HG02623 (cell line): Measurements from ENCODE around the gene OXA1L.
"Not testable (repeated sequence)": the region's sequence is repeated elsewhere in the genome, so short reads cannot be mapped to it uniquely, and the experiment has no call there.

Source experiments
- ATAC-seq: cut with Tn5 transposase; IDR thresholded peaks from one replicate; pipeline ENCODE4 v1.9.1; 2021; ENCODE audit warnings: moderate library complexity; ENCODE audit not compliant: unreplicated experiment

Gene OXA1L

GRCh38 chr14:22797017-22797917 lies 30.8 kb downstream of the OXA1L start:
- ATAC-seq: no peak

- no peak for ATAC-seq
Measured at GRCh38 chr14:22798528-22798927, 32.0 kb downstream of the OXA1L start.

- ATAC-seq: no peak
Measured at GRCh38 chr14:22800346-22800745, 33.9 kb downstream of the OXA1L start.

- no peak for ATAC-seq
Measured at GRCh38 chr14:22801716-22802115, 35.2 kb downstream of the OXA1L start.

GRCh38 chr14:22802860-22803686 lies 36.6 kb downstream of the OXA1L start:
- no peak for ATAC-seq

GRCh38 chr14:22803687-22803974 lies 37.1 kb downstream of the OXA1L start:
- no peak for ATAC-seq

GRCh38 chr14:22805235-22805634 lies 38.7 kb downstream of the OXA1L start:
- ATAC-seq: not testable (repeated sequence)

- no peak for ATAC-seq
Measured at GRCh38 chr14:22807432-22808087, 41.1 kb downstream of the OXA1L start.

GRCh38 chr14:22808388-22809209 lies 42.1 kb downstream of the OXA1L start:
- no peak for ATAC-seq

GRCh38 chr14:22811722-22812121 lies 45.2 kb downstream of the OXA1L start:
- ATAC-seq: no peak

- no peak for ATAC-seq
Measured at GRCh38 chr14:22812744-22813143, 46.3 kb downstream of the OXA1L start.

- ATAC-seq: no peak
Measured at GRCh38 chr14:22813145-22813544, 46.7 kb downstream of the OXA1L start.

GRCh38 chr14:22814373-22814772 lies 47.9 kb downstream of the OXA1L start:
- no peak for ATAC-seq

- no peak for ATAC-seq
Measured at GRCh38 chr14:22814941-22815713, 48.6 kb downstream of the OXA1L start, which contains the start of gene SLC7A7. SLC7A7 (minus strand) TSS chr14:22815435; CDS start chr14:22813398, 2,037 bp downstream.

- ATAC-seq: peak; percentile 38
Measured at GRCh38 chr14:22819151-22819988, 52.9 kb downstream of the OXA1L start.

- ATAC-seq: no peak
Measured at GRCh38 chr14:22820731-22821130, 54.2 kb downstream of the OXA1L start.

GRCh38 chr14:22821193-22822015 lies 54.9 kb downstream of the OXA1L start:
- ATAC-seq: no peak

- no peak for ATAC-seq
Measured at GRCh38 chr14:22822016-22822570, 55.6 kb downstream of the OXA1L start.
